Urothelium cell line (cell line): ENCODE data around the gene IRF8.

Experiments
- DNase-seq: peaks from one replicate; pipeline ENCODE4 v3.0.0; 2011; ENCODE audit warnings: low spot score, mixed read lengths
- FAIRE-seq: peaks from 2 replicates; lab custom pipeline; 2011; peaks lifted over from hg19 to GRCh38; lab: Jason Lieb, UNC

Gene IRF8

GRCh38 chr16:85911251-85911930 is 12.4 kb downstream of the IRF8 start:
- DNase-seq (no peak), FAIRE-seq (no peak)

- FAIRE-seq = no peak
Observed at GRCh38 chr16:85912211-85912974, 13.4 kb downstream of the IRF8 start.

GRCh38 chr16:85913141-85913601 is 14.2 kb downstream of the IRF8 start:
- FAIRE-seq (no peak), DNase-seq (no peak)

More at GRCh38 chr16:85912211-85912974, 13.4 kb downstream of the IRF8 start:
- no peak for DNase-seq

GRCh38 chr16:85913688-85914422 is 14.9 kb downstream of the IRF8 start:
- no peak for FAIRE-seq

GRCh38 chr16:85914423-85914794 is 15.4 kb downstream of the IRF8 start:
- FAIRE-seq = no peak

More at GRCh38 chr16:85913688-85914422, 14.9 kb downstream of the IRF8 start:
- DNase-seq = no peak

GRCh38 chr16:85915125-85915845 is 16.3 kb downstream of the IRF8 start:
- FAIRE-seq (no peak), DNase-seq (no peak)

More at GRCh38 chr16:85914423-85914794, 15.4 kb downstream of the IRF8 start:
- DNase-seq = no peak

- DNase-seq (no peak), FAIRE-seq (no peak)
Observed at GRCh38 chr16:85916141-85916890, 17.4 kb downstream of the IRF8 start.

- FAIRE-seq (no peak), DNase-seq (no peak)
Observed at GRCh38 chr16:85917012-85917411, 18.1 kb downstream of the IRF8 start.

GRCh38 chr16:85917959-85918358 is 19.0 kb downstream of the IRF8 start:
- no peak for FAIRE-seq

GRCh38 chr16:85918436-85918835 is 19.5 kb downstream of the IRF8 start:
- no peak for DNase-seq

More at GRCh38 chr16:85917959-85918358, 19.0 kb downstream of the IRF8 start:
- DNase-seq = no peak

GRCh38 chr16:85919271-85920267 is 20.6 kb downstream of the IRF8 start:
- DNase-seq = no peak
- FAIRE-seq = no peak

More at GRCh38 chr16:85918436-85918835, 19.5 kb downstream of the IRF8 start:
- no peak for FAIRE-seq

- FAIRE-seq (no peak), DNase-seq (peak; percentile 21)
Observed at GRCh38 chr16:85921026-85921425, 22.1 kb downstream of the IRF8 start.

- FAIRE-seq = no peak
Observed at GRCh38 chr16:85923153-85924021, 24.4 kb downstream of the IRF8 start.

GRCh38 chr16:85924675-85925074 is 25.7 kb downstream of the IRF8 start:
- DNase-seq = no peak
- no peak for FAIRE-seq

More at GRCh38 chr16:85923153-85924021, 24.4 kb downstream of the IRF8 start:
- no peak for DNase-seq

GRCh38 chr16:85926370-85926769 is 27.4 kb downstream of the IRF8 start:
- FAIRE-seq = no peak

GRCh38 chr16:85927371-85927770 is 28.4 kb downstream of the IRF8 start:
- FAIRE-seq (no peak), DNase-seq (no peak)

More at GRCh38 chr16:85926370-85926769, 27.4 kb downstream of the IRF8 start:
- DNase-seq = no peak

GRCh38 chr16:85927959-85928358 is 29.0 kb downstream of the IRF8 start:
- FAIRE-seq (no peak), DNase-seq (no peak)

- FAIRE-seq (peak; percentile 79), DNase-seq (no peak)
Observed at GRCh38 chr16:85928401-85928820, 29.4 kb downstream of the IRF8 start.
